Upper lobe of left lung (tissue), 4 donors: Measurements from ENCODE around the gene GEMIN2.

Source experiments
- CTCF ChIP-seq, 6 experiments: fragments of 450-650 bp in 4 of 6; fragments of 200-600 bp in 2 of 6; sonication (generic) in 2 of 6; IDR thresholded peaks; one replicate each; pipeline ENCODE4 v1.5.1; 2016 to 2019; ENCODE audit warnings: antibody characterized with exemption in 6 of 6
- POLR2A ChIP-seq, 4 donors: fragments of 450-650 bp; IDR thresholded peaks; one replicate each; pipeline ENCODE4 v1.5.1; 2016 to 2017; ENCODE audit warnings: antibody characterized with exemption in 4 of 4, mild to moderate bottlenecking in 2 of 4
- POLR2AphosphoS5 ChIP-seq, 2 donors: sonication (generic); formaldehyde crosslinking; IDR thresholded peaks; one replicate each; pipeline ENCODE4 v1.5.1; 2017; ENCODE audit warnings: antibody characterized with exemption in 2 of 2

- TF ChIP-seq CTCF (IDR thresholded peaks at IDR 0.05) (no peak), POLR2A (IDR thresholded peaks at IDR 0.05) (no peak), POLR2AphosphoS5 (IDR thresholded peaks at IDR 0.05) (no peak)
These were observed 22.4 kb upstream of the GEMIN2 start for GRCh38 chr14:39091716-39092115.
